Breast epithelium (tissue), 3 donors: ENCODE results near the gene SLC5A9.

Experiments
- CTCF ChIP-seq, 3 donors: fragments of 450-650 bp; IDR thresholded peaks; one replicate each; pipeline ENCODE4 v1.5.1; 2016 to 2017; ENCODE audit warnings: antibody characterized with exemption in 3 of 3, mild to moderate bottlenecking in 3 of 3, moderate library complexity in 3 of 3
- POLR2A ChIP-seq: fragments of 450-650 bp; IDR thresholded peaks from one replicate; pipeline ENCODE4 v1.6.1; 2016; ENCODE audit warnings: antibody characterized with exemption, mild to moderate bottlenecking, moderate library complexity
- POLR2AphosphoS5 ChIP-seq, 3 donors: sonication (generic); formaldehyde crosslinking; IDR thresholded peaks; one replicate each; pipeline ENCODE4 v1.6.1; 2017; ENCODE audit warnings: antibody characterized with exemption in 3 of 3

GRCh38 chr1:48175116-48175515, 47.4 kb upstream of the SLC5A9 start:
- TF ChIP-seq CTCF (IDR thresholded peaks at IDR 0.05) (no peak), POLR2AphosphoS5 (IDR thresholded peaks at IDR 0.05) (no peak), POLR2A (no peak)
